ENCODE results near the gene GRIN1.
"Not testable (repeated sequence)": the region's sequence is repeated elsewhere in the genome, so short reads cannot be mapped to it uniquely, and the experiment has no call there.

GRIN1 gene

GRCh38 chr9:137110911-137111787 is 27.8 kb upstream of the GRIN1 start:
- in situ Hi-C loops (cut with MboI; ENCODE audit: low sequenced_read_pairs) = no loop called here

GRCh38 chr9:137111788-137112563 is 27.0 kb upstream of the GRIN1 start:
- in situ Hi-C loops (cut with MboI; ENCODE audit: low sequenced_read_pairs) = no loop called here

GRCh38 chr9:137112564-137113384 is 26.2 kb upstream of the GRIN1 start:
- in situ Hi-C loops (cut with MboI; ENCODE audit: low sequenced_read_pairs) = no loop called here

- in situ Hi-C loops (cut with MboI; ENCODE audit: low sequenced_read_pairs) = no loop called here
Measured at GRCh38 chr9:137113385-137114159, 25.4 kb upstream of the GRIN1 start.

- in situ Hi-C loops (cut with MboI; ENCODE audit: low sequenced_read_pairs) = no loop called here
Measured at GRCh38 chr9:137114220-137114612, 24.7 kb upstream of the GRIN1 start.

GRCh38 chr9:137114613-137115393 is 24.2 kb upstream of the GRIN1 start, which contains the start of gene DPP7:
Gene DPP7 (minus strand): TSS chr9:137114733. CDS start chr9:137114713, 20 bp downstream.
- in situ Hi-C loops (cut with MboI; ENCODE audit: low sequenced_read_pairs) = no loop called here

GRCh38 chr9:137115394-137116026 is 23.4 kb upstream of the GRIN1 start:
- in situ Hi-C loops (cut with MboI; ENCODE audit: low sequenced_read_pairs) = no loop called here

- in situ Hi-C loops (cut with MboI; ENCODE audit: low sequenced_read_pairs) = no loop called here
Measured at GRCh38 chr9:137116027-137116507, 22.9 kb upstream of the GRIN1 start.

- in situ Hi-C loops (cut with MboI; ENCODE audit: low sequenced_read_pairs) = no loop called here
Measured at GRCh38 chr9:137116728-137117127, 22.2 kb upstream of the GRIN1 start.

GRCh38 chr9:137117269-137117731 is 21.7 kb upstream of the GRIN1 start:
- in situ Hi-C loops (cut with MboI; ENCODE audit: low sequenced_read_pairs) = no loop called here

- in situ Hi-C loops (cut with MboI; ENCODE audit: low sequenced_read_pairs) = not testable (repeated sequence)
Measured at GRCh38 chr9:137118092-137118603, 20.8 kb upstream of the GRIN1 start.

GRCh38 chr9:137121927-137122795 is 16.8 kb upstream of the GRIN1 start:
- in situ Hi-C loops (cut with MboI; ENCODE audit: low sequenced_read_pairs) = loop anchor here (10.0 kb wide), 1 partner anchor 103 kb away; the partner anchor contains the start of genes CYSRT1, RNF208 and RNF224

- in situ Hi-C loops (cut with MboI; ENCODE audit: low sequenced_read_pairs) = loop anchor here (10.0 kb wide), 1 partner anchor 102 kb away; the partner anchor contains the start of genes CYSRT1, RNF208 and RNF224
Measured at GRCh38 chr9:137122796-137123467, 16.0 kb upstream of the GRIN1 start.

- in situ Hi-C loops (cut with MboI; ENCODE audit: low sequenced_read_pairs) = loop anchor here (10.0 kb wide), 1 partner anchor 101 kb away; the partner anchor contains the start of genes CYSRT1, RNF208 and RNF224
Measured at GRCh38 chr9:137123468-137123837, 15.5 kb upstream of the GRIN1 start.

- in situ Hi-C loops (cut with MboI; ENCODE audit: low sequenced_read_pairs) = loop anchor here (10.0 kb wide), 1 partner anchor 101 kb away; the partner anchor contains the start of genes CYSRT1, RNF208 and RNF224
Measured at GRCh38 chr9:137123952-137124462, 14.9 kb upstream of the GRIN1 start.

GRCh38 chr9:137126786-137127185 is 12.2 kb upstream of the GRIN1 start:
- in situ Hi-C loops (cut with MboI; ENCODE audit: low sequenced_read_pairs) = loop anchor here (10.0 kb wide), 1 partner anchor 98 kb away; the partner anchor contains the start of genes CYSRT1, RNF208 and RNF224
